GM23338 (cell line): ENCODE measurements around the gene GRP.
"Not testable (repeated sequence)": the region's sequence is repeated elsewhere in the genome, so short reads cannot be mapped to it uniquely, and the experiment has no call there.

Source experiments
- CREB1 ChIP-seq: fragments of 250-450 bp; sonication (Bioruptor Pico); IDR thresholded peaks from 2 replicates; pipeline ENCODE4 v1.5.0; 2020; ENCODE audit warnings: low read depth, mild to moderate bottlenecking, moderate library complexity
- CTCF ChIP-seq, 2 experiments: fragments of 200-600 bp in 1 of 2; sonication (generic) in 1 of 2; conservative IDR thresholded peaks; 2 replicates each; pipeline versions ENCODE4 v1.5.1 to v1.6.1; 2016 to 2017; ENCODE audit warnings: antibody characterized with exemption in 2 of 2, low read depth in 2 of 2, mild to moderate bottlenecking in 2 of 2, moderate library complexity in 1 of 2
- EZH2 ChIP-seq: fragments of 200-600 bp; sonication (generic); IDR thresholded peaks from one replicate; pipeline ENCODE4 v1.8.0; 2017; ENCODE audit warnings: antibody characterized with exemption, mild to moderate bottlenecking, low read depth; ENCODE audit not compliant: unreplicated experiment
- EZH2phosphoT487 ChIP-seq: fragments of 200-600 bp; sonication (generic); IDR thresholded peaks from one replicate; pipeline ENCODE4 v1.8.1; 2018; ENCODE audit warnings: antibody characterized with exemption; ENCODE audit not compliant: unreplicated experiment
- JUNB ChIP-seq: IDR thresholded peaks from one replicate; pipeline ENCODE4 v1.6.1; 2016; ENCODE audit warnings: antibody characterized with exemption; ENCODE audit not compliant: unreplicated experiment
- POLR2AphosphoS5 ChIP-seq: IDR thresholded peaks from 2 replicates; pipeline ENCODE4 v1.6.1; 2016; ENCODE audit warnings: antibody characterized with exemption, low read depth
- REST ChIP-seq: IDR thresholded peaks from one replicate; pipeline ENCODE4 v1.6.1; 2018; ENCODE audit warnings: antibody characterized with exemption; ENCODE audit not compliant: unreplicated experiment
- ZNF331 ChIP-seq: fragments of 250-450 bp; sonication (Bioruptor Pico); IDR thresholded peaks from 2 replicates; pipeline ENCODE4 v1.5.0; 2020; ENCODE audit warnings: low read depth, mild to moderate bottlenecking, moderate library complexity

DNA sequence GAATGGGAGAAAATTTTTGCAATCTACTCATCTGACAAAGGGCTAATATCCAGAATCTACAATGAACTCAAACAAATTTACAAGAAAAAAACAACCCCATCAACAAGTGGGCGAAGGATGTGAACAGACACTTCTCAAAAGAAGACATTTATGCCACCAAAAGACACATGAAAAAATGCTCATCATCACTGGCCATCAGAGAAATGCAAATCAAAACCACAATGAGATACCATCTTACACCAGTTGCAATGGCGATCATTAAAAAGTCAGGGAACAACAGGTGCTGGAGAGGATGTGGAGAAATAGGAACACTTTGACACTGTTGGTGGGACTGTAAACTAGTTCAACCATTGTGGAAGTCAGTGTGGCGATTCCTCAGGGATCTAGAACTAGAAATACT is 41.9 kb downstream of the GRP start:
- not testable (repeated sequence) for TF ChIP-seq CTCF (conservative IDR thresholded peaks at IDR 0.05; ENCODE audit: low read depth in 2 of 2); EZH2; CREB1 (CRISPR knock-in tag); POLR2AphosphoS5; EZH2phosphoT487; REST; ZNF331 (CRISPR knock-in tag); JUNB
